Activated T-cell treated with anti-CD3 and anti-CD28 coated beads, Interleukin-2, amount 50 U/mL, for 72 hours (primary cell): ENCODE data around the gene FMN2. TPM values are rescaled to one million over a fixed set of nuclear protein-coding genes. Genes with fewer than 3 reads are reported as not detected.

ENCODE experiments used
- ATAC-seq, 2 donors: fragments of 150-1000 bp; cut with Tn5 transposase; replicated peaks in 1 of 2; 2 replicates each; pipeline ENCODE4 v1.10.0; 2021; ENCODE audit warnings: moderate library complexity in 2 of 2, mild to moderate bottlenecking in 1 of 2
- DNase-seq, 2 donors: peaks; one replicate each; pipeline ENCODE4 v3.0.0; 2021 to 2022; ENCODE audit warnings: mixed read lengths in 1 of 2
- H3K27ac Mint-ChIP-seq: one replicate; pipeline ENCODE4 v1.8.0; 2022; ENCODE audit warnings: mild to moderate bottlenecking, moderate library complexity, mixed read lengths
- H3K27me3 Mint-ChIP-seq: one replicate; pipeline ENCODE4 v1.8.0; 2022; ENCODE audit warnings: low read depth, mixed read lengths
- H3K36me3 Mint-ChIP-seq, 2 donors: one replicate each; pipeline ENCODE4 v1.8.0; 2022; ENCODE audit warnings: mixed read lengths in 2 of 2, mild to moderate bottlenecking in 1 of 2; ENCODE audit not compliant: insufficient read depth in 2 of 2
- H3K4me1 Mint-ChIP-seq: one replicate; pipeline ENCODE4 v1.8.0; 2022; ENCODE audit warnings: low read depth, mixed read lengths
- H3K4me3 Mint-ChIP-seq, 2 donors: one replicate each; pipeline ENCODE4 v1.8.0; 2022; ENCODE audit warnings: mild to moderate bottlenecking in 2 of 2, mixed read lengths in 2 of 2, moderate library complexity in 2 of 2
- H3K9me3 Mint-ChIP-seq, 2 donors: one replicate each; pipeline ENCODE4 v1.8.0; 2022; ENCODE audit warnings: mixed read lengths in 2 of 2
- total RNA-seq, 2 donors: library from RNA; stranded (reverse); gene quantifications; one replicate each; pipeline ENCODE4 v1.2.3, GENCODE V29; 2022

The FMN2 gene
- total RNA-seq, 2 donors from 2014 or later: not detected

GRCh38 chr1:240086726-240087125, 5.0 kb upstream of the FMN2 start:
- H3K9me3 Mint-ChIP-seq: no peaks in the 10 kb centered on the region
- no peak overlapping the region for H3K4me3 Mint-ChIP-seq
- peaks cover 26% of the 10 kb centered on the region for H3K27me3 Mint-ChIP-seq
- ATAC-seq (no peak), DNase-seq (no peak)
- H3K27ac Mint-ChIP-seq: no peak overlapping the region
- peaks cover 6% of the 10 kb centered on the region for H3K4me1 Mint-ChIP-seq
- no peaks in the 10 kb centered on the region for H3K36me3 Mint-ChIP-seq

- Mint-ChIP-seq H3K9me3 (no peaks in the 10 kb centered on the region), H3K36me3 (no peaks in the 10 kb centered on the region), H3K27me3 (peaks cover 31% of the 10 kb centered on the region), H3K4me3 (no peak overlapping the region), H3K4me1 (peaks cover 6% of the 10 kb centered on the region), H3K27ac (no peak overlapping the region)
- DNase-seq (no peak), ATAC-seq (no peak)
Measured at GRCh38 chr1:240090014-240090413, 1.7 kb upstream of the FMN2 start.

GRCh38 chr1:240090957-240091600, 604 bp upstream of the FMN2 start:
- Mint-ChIP-seq H3K4me3 (peak overlapping the region; percentile 67 to 74), H3K27ac (no peak overlapping the region), H3K9me3 (no peaks in the 10 kb centered on the region), H3K36me3 (no peaks in the 10 kb centered on the region), H3K4me1 (peaks cover 6% of the 10 kb centered on the region), H3K27me3 (peaks cover 31% of the 10 kb centered on the region)
- ATAC-seq (no peak), DNase-seq (no peak)

- Mint-ChIP-seq H3K36me3 (no peaks in the 10 kb centered on the region), H3K4me1 (peaks cover 6% of the 10 kb centered on the region), H3K9me3 (no peaks in the 10 kb centered on the region), H3K27me3 (peaks cover 29% of the 10 kb centered on the region), H3K27ac (no peak overlapping the region), H3K4me3 (peak overlapping the region; percentile 34 to 39)
- ATAC-seq (no peak), DNase-seq (no peak)
Measured at GRCh38 chr1:240092301-240093119, 827 bp downstream of the FMN2 start.

GRCh38 chr1:240093120-240093961, 1.7 kb downstream of the FMN2 start:
- H3K4me3 Mint-ChIP-seq: peak overlapping the region in 1 of 2 donors; percentile 20
- DNase-seq (no peak), ATAC-seq (no peak)

GRCh38 chr1:240094041-240094722, 2.5 kb downstream of the FMN2 start:
- Mint-ChIP-seq H3K4me1 (peaks cover 6% of the 10 kb centered on the region), H3K27me3 (peaks cover 26% of the 10 kb centered on the region), H3K36me3 (no peaks in the 10 kb centered on the region), H3K4me3 (no peak overlapping the region), H3K27ac (no peak overlapping the region), H3K9me3 (no peaks in the 10 kb centered on the region)
- no peak for DNase-seq
- ATAC-seq: no peak

More at GRCh38 chr1:240093120-240093961, 1.7 kb downstream of the FMN2 start:
- H3K9me3 Mint-ChIP-seq: no peaks in the 10 kb centered on the region
- H3K27ac Mint-ChIP-seq: no peak overlapping the region
- H3K4me1 Mint-ChIP-seq: peaks cover 6% of the 10 kb centered on the region
- H3K36me3 Mint-ChIP-seq: no peaks in the 10 kb centered on the region
- H3K27me3 Mint-ChIP-seq: peaks cover 26% of the 10 kb centered on the region

GRCh38 chr1:240096974-240097373, 5.3 kb downstream of the FMN2 start:
- DNase-seq: no peak
- no peaks in the 10 kb centered on the region for H3K36me3 Mint-ChIP-seq
- H3K9me3 Mint-ChIP-seq: no peaks in the 10 kb centered on the region
- ATAC-seq: no peak
- peaks cover 20% of the 10 kb centered on the region for H3K27me3 Mint-ChIP-seq
- H3K4me3 Mint-ChIP-seq: no peak overlapping the region
- H3K27ac Mint-ChIP-seq: no peak overlapping the region
- H3K4me1 Mint-ChIP-seq: no peaks in the 10 kb centered on the region

- Mint-ChIP-seq H3K4me3 (no peak overlapping the region), H3K4me1 (no peaks in the 10 kb centered on the region), H3K36me3 (no peaks in the 10 kb centered on the region), H3K9me3 (no peaks in the 10 kb centered on the region), H3K27me3 (peaks cover 20% of the 10 kb centered on the region), H3K27ac (no peak overlapping the region)
- DNase-seq: no peak
- no peak for ATAC-seq
Measured at GRCh38 chr1:240098534-240098933, 6.9 kb downstream of the FMN2 start.

- no peak overlapping the region for H3K27ac Mint-ChIP-seq
- H3K9me3 Mint-ChIP-seq: no peaks in the 10 kb centered on the region
- DNase-seq (no peak), ATAC-seq (no peak)
- peaks cover 16% of the 10 kb centered on the region for H3K27me3 Mint-ChIP-seq
- no peak overlapping the region for H3K4me3 Mint-ChIP-seq
- no peaks in the 10 kb centered on the region for H3K4me1 Mint-ChIP-seq
- no peaks in the 10 kb centered on the region for H3K36me3 Mint-ChIP-seq
Measured at GRCh38 chr1:240099329-240099728, 7.6 kb downstream of the FMN2 start.

GRCh38 chr1:240099748-240100147, 8.1 kb downstream of the FMN2 start:
- DNase-seq (no peak), ATAC-seq (no peak)
- H3K27ac Mint-ChIP-seq: no peak overlapping the region
- H3K4me3 Mint-ChIP-seq: no peak overlapping the region
- H3K27me3 Mint-ChIP-seq: peaks cover 16% of the 10 kb centered on the region
- H3K4me1 Mint-ChIP-seq: no peaks in the 10 kb centered on the region
- no peaks in the 10 kb centered on the region for H3K9me3 Mint-ChIP-seq
- H3K36me3 Mint-ChIP-seq: no peaks in the 10 kb centered on the region

GRCh38 chr1:240100371-240100934, 8.8 kb downstream of the FMN2 start:
- DNase-seq (no peak), ATAC-seq (no peak)
- peaks cover 16% of the 10 kb centered on the region for H3K27me3 Mint-ChIP-seq
- H3K27ac Mint-ChIP-seq: no peak overlapping the region
- H3K4me1 Mint-ChIP-seq: no peaks in the 10 kb centered on the region
- no peak overlapping the region for H3K4me3 Mint-ChIP-seq
- no peaks in the 10 kb centered on the region for H3K9me3 Mint-ChIP-seq
- no peaks in the 10 kb centered on the region for H3K36me3 Mint-ChIP-seq

GRCh38 chr1:240101306-240101705, 9.6 kb downstream of the FMN2 start:
- no peak for DNase-seq
- no peaks in the 10 kb centered on the region for H3K9me3 Mint-ChIP-seq
- H3K4me1 Mint-ChIP-seq: no peaks in the 10 kb centered on the region
- H3K4me3 Mint-ChIP-seq: no peak overlapping the region
- H3K27ac Mint-ChIP-seq: no peak overlapping the region
- no peak for ATAC-seq
- peaks cover 16% of the 10 kb centered on the region for H3K27me3 Mint-ChIP-seq
- no peaks in the 10 kb centered on the region for H3K36me3 Mint-ChIP-seq
